Muscle of leg (tissue), 11 donors: Measurements from ENCODE around the gene SLC19A1. TPM values are rescaled to one million over a fixed set of nuclear protein-coding genes. Genes with fewer than 3 reads are reported as not detected.

Experiments used
- DNase-seq: peaks from one replicate; pipeline ENCODE4 v3.0.0; 2013
- H3K27ac ChIP-seq: one replicate; pipeline ENCODE4 v1.5.1; 2013; ENCODE audit warnings: mild to moderate bottlenecking, low read length, control low read depth
- H3K27me3 ChIP-seq: one replicate; pipeline ENCODE4 v1.6.1; 2013; ENCODE audit warnings: low read length; ENCODE audit not compliant: control insufficient read depth, insufficient read depth
- H3K36me3 ChIP-seq: one replicate; pipeline ENCODE4 v1.6.1; 2013; ENCODE audit warnings: low read length; ENCODE audit not compliant: control insufficient read depth, insufficient read depth
- H3K4me1 ChIP-seq: one replicate; pipeline ENCODE4 v1.6.1; 2013; ENCODE audit warnings: low read length; ENCODE audit not compliant: control insufficient read depth, insufficient read depth
- H3K4me3 ChIP-seq: one replicate; pipeline ENCODE4 v1.5.1; 2013; ENCODE audit warnings: low read length, control low read depth
- H3K9me3 ChIP-seq: replicated peaks from 2 replicates; pipeline ENCODE4 v1.6.1; 2013; ENCODE audit warnings: low read depth, low read length; ENCODE audit not compliant: control insufficient read depth
- WGBS: methylation state at CpG from one replicate; pipeline ENCODE4 v1.1.5; 2013; ENCODE audit warnings: missing lambda C conversion rate; ENCODE audit not compliant: insufficient coverage; 5-methylcytosine and 5-hydroxymethylcytosine counted together
- polyA plus RNA-seq, 8 donors: library from polyadenylated mRNA; unstranded; fragments of 120-200 nt; gene quantifications; one replicate each; pipeline versions ENCODE4 v1.2.1 to v1.2.3, GENCODE V29; 2013; ENCODE audit warnings: inconsistent platforms in 1 of 8, low replicate concordance in 1 of 8; ENCODE audit not compliant: insufficient read length in 8 of 8, insufficient read depth in 1 of 8
- total RNA-seq: library from RNA; stranded (reverse); fragments of 120-200 nt; gene quantifications from one replicate; pipeline ENCODE4 v1.2.4, GENCODE V29; 2013

Gene SLC19A1
- total and polyA plus RNA-seq, 9 donors: 3.2 to 22.8 (median 12.8) TPM

DNA sequence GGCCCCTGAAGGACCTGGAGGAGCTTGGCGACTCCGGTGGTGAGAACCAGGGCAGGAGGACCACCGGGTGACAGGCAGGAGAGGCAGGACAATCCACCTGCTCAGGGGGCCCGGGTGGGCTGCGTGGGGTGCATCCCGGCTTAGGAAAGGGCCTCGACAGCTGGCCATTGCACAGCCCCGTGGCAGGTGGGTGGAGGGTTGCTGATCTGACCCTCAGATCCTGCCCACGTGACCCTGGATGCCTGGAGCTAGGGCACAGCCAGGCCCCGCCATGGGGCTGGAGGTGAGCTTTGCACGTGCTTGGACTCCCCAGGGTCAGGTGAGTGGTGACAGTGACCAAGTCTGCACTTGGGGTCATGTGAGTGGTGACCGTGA lies 35.5 kb upstream of the SLC19A1 start:
- H3K27ac ChIP-seq: no peak overlapping the region
- 74% methylated on average over 12 of the region's 12 CpGs for WGBS
- peaks cover 26% of the 10 kb centered on the region for H3K4me1 ChIP-seq
- no peaks in the 10 kb centered on the region for H3K9me3 ChIP-seq
- DNase-seq: no peak
- H3K36me3 ChIP-seq: no peaks in the 10 kb centered on the region
- peaks cover 6% of the 10 kb centered on the region for H3K27me3 ChIP-seq
- no peak overlapping the region for H3K4me3 ChIP-seq

GRCh38 chr21:45576838-45577737 lies 34.8 kb upstream of the SLC19A1 start:
- no peak overlapping the region for H3K27ac ChIP-seq
- H3K9me3 ChIP-seq: no peaks in the 10 kb centered on the region
- no peak for DNase-seq
- H3K27me3 ChIP-seq: peaks cover 6% of the 10 kb centered on the region
- no peaks in the 10 kb centered on the region for H3K36me3 ChIP-seq
- H3K4me3 ChIP-seq: no peak overlapping the region
- 71% methylated on average over 19 of the region's 24 CpGs for WGBS
- peaks cover 26% of the 10 kb centered on the region for H3K4me1 ChIP-seq

DNA sequence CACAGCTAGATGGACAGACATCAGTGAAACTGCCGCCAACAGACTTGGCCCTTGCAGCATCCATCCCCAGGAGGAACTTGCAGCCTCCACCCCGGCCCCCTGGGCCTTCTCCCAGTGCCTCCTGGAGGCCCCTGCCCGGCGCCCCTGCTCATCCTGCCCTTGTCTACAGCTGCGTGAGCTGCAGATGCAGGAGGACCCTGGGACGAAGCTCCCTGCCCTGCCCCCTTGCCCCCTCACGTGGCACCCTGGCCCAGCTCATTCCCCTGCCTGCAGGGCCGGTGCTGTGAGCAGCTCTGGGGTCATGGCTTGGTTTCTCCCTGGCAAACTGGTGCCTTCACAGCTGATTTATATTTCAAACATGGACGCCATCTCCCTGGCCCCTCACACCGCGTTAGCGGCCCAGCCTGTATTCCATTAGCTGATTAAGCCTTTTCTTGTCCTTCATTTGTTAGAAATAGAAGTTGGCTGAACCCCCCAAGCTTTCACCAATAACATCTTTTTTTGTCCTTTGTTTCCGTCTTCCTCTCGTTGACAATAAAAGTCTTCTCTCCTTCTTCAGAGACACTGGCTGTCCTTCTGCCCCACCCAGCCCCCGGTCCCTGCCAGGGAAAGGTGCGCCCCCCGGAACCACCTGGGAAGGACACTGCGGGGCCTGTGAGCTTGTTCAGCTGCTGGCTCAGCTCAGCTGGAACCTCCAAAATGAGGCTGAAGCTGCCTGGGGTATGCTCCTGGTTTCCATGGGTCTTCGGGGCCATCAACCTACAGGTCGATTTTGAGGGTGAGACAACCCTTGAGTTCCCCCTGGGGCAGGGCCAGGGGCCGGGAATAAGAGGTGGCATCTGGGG lies 34.0 kb upstream of the SLC19A1 start:
- H3K4me1 ChIP-seq: peaks cover 29% of the 10 kb centered on the region
- H3K27me3 ChIP-seq: peaks cover 6% of the 10 kb centered on the region
- H3K9me3 ChIP-seq: no peaks in the 10 kb centered on the region
- no peaks in the 10 kb centered on the region for H3K36me3 ChIP-seq
- no peak overlapping the region for H3K27ac ChIP-seq
- DNase-seq: no peak
- no peak overlapping the region for H3K4me3 ChIP-seq
- 78% methylated on average over 13 of the region's 21 CpGs for WGBS

- Histone ChIP-seq H3K4me1 (peaks cover 27% of the 10 kb centered on the region), H3K4me3 (no peak overlapping the region), H3K27ac (no peak overlapping the region), H3K9me3 (no peaks in the 10 kb centered on the region), H3K36me3 (no peaks in the 10 kb centered on the region), H3K27me3 (peaks cover 6% of the 10 kb centered on the region)
- 85% methylated on average over 18 of the region's 26 CpGs for WGBS
- DNase-seq: no peak
These were observed 33.2 kb upstream of the SLC19A1 start for GRCh38 chr21:45575304-45575992.

- no peak for DNase-seq
- peaks cover 6% of the 10 kb centered on the region for H3K27me3 ChIP-seq
- no peaks in the 10 kb centered on the region for H3K9me3 ChIP-seq
- no peak overlapping the region for H3K4me3 ChIP-seq
- WGBS: 42% methylated on average over 11 of the region's 14 CpGs
- H3K27ac ChIP-seq: no peak overlapping the region
- H3K4me1 ChIP-seq: peaks cover 21% of the 10 kb centered on the region
- H3K36me3 ChIP-seq: no peaks in the 10 kb centered on the region
These were observed 32.5 kb upstream of the SLC19A1 start for GRCh38 chr21:45574691-45575090.

DNA sequence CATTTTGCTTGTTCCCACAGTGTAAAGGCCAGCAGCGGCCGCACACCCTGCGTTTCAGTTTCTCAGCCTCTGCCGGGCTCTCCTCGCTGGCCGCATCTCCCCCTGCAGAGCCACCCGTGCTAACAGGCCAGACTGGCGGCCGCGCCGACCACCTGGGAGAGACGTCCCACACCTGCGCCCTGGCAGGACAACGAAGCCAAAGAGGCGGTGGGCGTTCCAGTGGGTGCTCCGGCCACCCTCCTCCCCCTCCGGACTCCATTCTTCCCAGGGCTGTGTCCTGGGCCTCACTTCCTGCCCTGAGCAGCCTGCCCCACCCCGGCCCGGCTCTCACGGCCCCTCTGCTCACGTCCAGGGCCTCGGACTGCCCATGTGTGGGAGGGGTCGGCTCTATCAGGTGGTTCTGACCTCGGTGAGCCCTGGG lies 31.9 kb upstream of the SLC19A1 start:
- no peak for DNase-seq
- Histone ChIP-seq H3K9me3 (no peaks in the 10 kb centered on the region), H3K27ac (no peak overlapping the region), H3K4me1 (peaks cover 21% of the 10 kb centered on the region), H3K27me3 (peaks cover 6% of the 10 kb centered on the region), H3K4me3 (no peak overlapping the region), H3K36me3 (no peaks in the 10 kb centered on the region)
- WGBS: 54% methylated on average over 24 of the region's 25 CpGs

DNA sequence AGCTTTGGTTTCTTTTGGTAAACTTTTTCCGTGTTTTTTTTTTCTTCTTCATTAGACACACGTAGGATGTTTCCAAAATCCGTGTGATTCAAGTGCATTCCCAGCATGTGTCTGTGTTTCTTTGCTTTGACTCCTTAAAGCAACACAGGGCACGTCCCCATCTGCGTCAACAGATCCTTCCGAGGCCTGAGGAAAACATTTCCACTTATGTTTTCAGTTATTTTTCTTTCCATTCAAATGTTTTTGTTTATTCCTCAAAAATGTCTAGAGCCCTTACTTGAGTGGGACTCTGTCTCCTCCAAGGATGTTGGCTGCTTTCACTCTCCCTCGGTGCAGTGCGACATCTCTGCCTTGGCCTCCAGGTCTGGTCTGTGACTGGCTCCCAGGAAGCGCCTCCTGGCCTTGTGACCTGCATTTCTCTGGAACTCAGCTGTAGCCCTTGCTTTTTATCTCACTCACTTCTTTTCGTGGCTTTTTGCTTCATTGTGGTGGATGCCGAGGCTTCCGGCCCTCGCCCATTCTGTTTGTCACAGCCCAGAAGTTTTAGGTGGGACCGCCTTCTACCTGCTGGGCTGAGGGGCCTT lies 31.3 kb upstream of the SLC19A1 start:
- peaks cover 21% of the 10 kb centered on the region for H3K4me1 ChIP-seq
- no peaks in the 10 kb centered on the region for H3K9me3 ChIP-seq
- 61% methylated on average over 10 of the region's 14 CpGs for WGBS

GRCh38 chr21:45572783-45573451 lies 30.7 kb upstream of the SLC19A1 start:
- 59% methylated on average over 5 of the region's 11 CpGs for WGBS
- H3K9me3 ChIP-seq: no peaks in the 10 kb centered on the region
- H3K4me1 ChIP-seq: peaks cover 21% of the 10 kb centered on the region
- H3K36me3 ChIP-seq: no peaks in the 10 kb centered on the region
- H3K27me3 ChIP-seq: peaks cover 6% of the 10 kb centered on the region
- DNase-seq: no peak
- no peak overlapping the region for H3K27ac ChIP-seq
- H3K4me3 ChIP-seq: no peak overlapping the region

More for the DNA sequence above, 31.3 kb upstream of the SLC19A1 start:
- Histone ChIP-seq H3K4me3 (no peak overlapping the region), H3K27me3 (peaks cover 6% of the 10 kb centered on the region), H3K36me3 (no peaks in the 10 kb centered on the region), H3K27ac (no peak overlapping the region)
- DNase-seq: no peak

DNA sequence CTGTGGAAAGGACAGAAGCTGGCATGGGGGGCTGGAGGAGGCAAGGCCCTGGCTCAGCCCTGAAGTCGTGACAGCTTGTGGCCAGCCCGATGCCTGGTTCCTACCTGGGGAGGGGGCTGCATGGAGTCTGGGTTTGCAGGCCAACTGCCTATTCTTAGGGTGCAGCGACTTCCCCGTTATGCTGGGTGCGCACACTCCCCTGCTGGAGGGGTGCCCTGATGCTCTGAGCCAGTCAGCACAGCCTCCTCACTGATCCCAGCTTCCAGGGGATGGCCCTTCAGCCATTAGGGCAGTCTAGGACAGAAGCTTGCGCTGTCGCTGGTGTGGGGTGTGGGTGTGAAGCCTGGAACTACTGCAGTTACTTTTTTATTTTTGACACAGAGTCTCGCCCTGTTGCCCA lies 30.0 kb upstream of the SLC19A1 start:
- no peak overlapping the region for H3K27ac ChIP-seq

More for the DNA sequence above, 30.0 kb upstream of the SLC19A1 start:
- H3K9me3 ChIP-seq: no peaks in the 10 kb centered on the region
- peaks cover 20% of the 10 kb centered on the region for H3K4me1 ChIP-seq
- no peak for DNase-seq
- no peak overlapping the region for H3K4me3 ChIP-seq
- H3K36me3 ChIP-seq: no peaks in the 10 kb centered on the region
- peaks cover 10% of the 10 kb centered on the region for H3K27me3 ChIP-seq
- WGBS: 87% methylated on average over 5 of the region's 8 CpGs
